ENCODE results near the gene HMGCLL1.

The HMGCLL1 gene

GRCh38 chr6:55531496-55531895 lies 47.5 kb downstream of the HMGCLL1 start:
- DNase-seq (ENCODE audit: low spot score), result no peak

- DNase-seq (ENCODE audit: low spot score), result no peak
These were observed 48.1 kb downstream of the HMGCLL1 start for GRCh38 chr6:55530931-55531330.

- DNase-seq (ENCODE audit: low spot score), result no peak
These were observed 50.4 kb downstream of the HMGCLL1 start for GRCh38 chr6:55528624-55529023.

GRCh38 chr6:55524441-55524840 lies 54.6 kb downstream of the HMGCLL1 start:
- no peak for DNase-seq (ENCODE audit: low spot score)

- DNase-seq (ENCODE audit: low spot score), result no peak
These were observed 60.4 kb downstream of the HMGCLL1 start for GRCh38 chr6:55518529-55519060.

- DNase-seq (ENCODE audit: low spot score), result no peak
These were observed 62.3 kb downstream of the HMGCLL1 start for GRCh38 chr6:55516736-55517135.

- DNase-seq (ENCODE audit: low spot score), result no peak
These were observed 66.1 kb downstream of the HMGCLL1 start for GRCh38 chr6:55512904-55513303.

- DNase-seq (ENCODE audit: low spot score), result no peak
These were observed 67.7 kb downstream of the HMGCLL1 start for GRCh38 chr6:55511122-55511800.

GRCh38 chr6:55499591-55499990 lies 79.4 kb downstream of the HMGCLL1 start:
- no peak for DNase-seq (ENCODE audit: low spot score)

GRCh38 chr6:55497694-55498093 lies 81.3 kb downstream of the HMGCLL1 start:
- DNase-seq (ENCODE audit: low spot score), result no peak

- DNase-seq (ENCODE audit: low spot score), result no peak
These were observed 82.8 kb downstream of the HMGCLL1 start for GRCh38 chr6:55496201-55496600.

GRCh38 chr6:55495277-55495676 lies 83.7 kb downstream of the HMGCLL1 start:
- DNase-seq (ENCODE audit: low spot score), result no peak

- no peak for DNase-seq (ENCODE audit: low spot score)
These were observed 84.6 kb downstream of the HMGCLL1 start for GRCh38 chr6:55494411-55494810.

GRCh38 chr6:55492259-55492658 lies 86.7 kb downstream of the HMGCLL1 start:
- no peak for DNase-seq (ENCODE audit: low spot score)

GRCh38 chr6:55490871-55491270 lies 88.1 kb downstream of the HMGCLL1 start:
- DNase-seq (ENCODE audit: low spot score), result no peak

- no peak for DNase-seq (ENCODE audit: low spot score)
These were observed 104.6 kb downstream of the HMGCLL1 start for GRCh38 chr6:55474382-55474781.

- no peak for DNase-seq (ENCODE audit: low spot score)
These were observed 105.3 kb downstream of the HMGCLL1 start for GRCh38 chr6:55473722-55474121.

- DNase-seq (ENCODE audit: low spot score), result no peak
These were observed 109.0 kb downstream of the HMGCLL1 start for GRCh38 chr6:55469951-55470366.

- DNase-seq (ENCODE audit: low spot score), result no peak
These were observed 123.0 kb downstream of the HMGCLL1 start for GRCh38 chr6:55456016-55456415.

GRCh38 chr6:55450005-55450404 lies 129.0 kb downstream of the HMGCLL1 start:
- no peak for DNase-seq (ENCODE audit: low spot score)

GRCh38 chr6:55449225-55449624 lies 129.8 kb downstream of the HMGCLL1 start:
- DNase-seq (ENCODE audit: low spot score), result peak; percentile 14

- DNase-seq (ENCODE audit: low spot score), result no peak
These were observed 130.5 kb downstream of the HMGCLL1 start for GRCh38 chr6:55448451-55448850.

GRCh38 chr6:55447891-55448290 lies 131.1 kb downstream of the HMGCLL1 start:
- DNase-seq (ENCODE audit: low spot score), result no peak

GRCh38 chr6:55445648-55446204 lies 133.3 kb downstream of the HMGCLL1 start:
- peak; percentile 11 for DNase-seq (ENCODE audit: low spot score)
